ENCODE measurements around the gene OR6V1.

OR6V1 gene

GRCh38 chr7:143055754-143056153, 3.6 kb downstream of the OR6V1 start:
- POLR2A ChIA-PET, result no interaction called here
- CTCF ChIA-PET, result interaction anchor here (1.1 kb wide), 1 partner anchor 12 kb away, joined by 3 read pairs; no protein-coding TSS in a partner anchor
- no peak for TF ChIP-seq CTCF (IDR thresholded peaks at IDR 0.05; ENCODE audit: control extremely low read depth, extremely low read depth, low read depth, missing control alignments)
- no peak for DNase-seq (ENCODE audit: extremely low spot score)

GRCh38 chr7:143063741-143064140, 11.6 kb downstream of the OR6V1 start:
- TF ChIP-seq CTCF (IDR thresholded peaks at IDR 0.05; ENCODE audit: control extremely low read depth, extremely low read depth, low read depth, missing control alignments), result no peak
- POLR2A ChIA-PET, result interaction anchor here (0.6 kb wide), 1 partner anchor 361 kb away, joined by 5 read pairs; no protein-coding TSS in a partner anchor
- CTCF ChIA-PET, result interaction anchor here (1.0 kb wide), 1 partner anchor 20 kb away, joined by 4 read pairs; no protein-coding TSS in a partner anchor
- no peak for DNase-seq (ENCODE audit: extremely low spot score)

- TF ChIP-seq CTCF (IDR thresholded peaks at IDR 0.05; ENCODE audit: control extremely low read depth, extremely low read depth, low read depth, missing control alignments), result no peak
- ChIA-PET CTCF (no interaction called here), POLR2A (no interaction called here)
- DNase-seq (ENCODE audit: extremely low spot score), result no peak
Observed at GRCh38 chr7:143068446-143068845, 16.3 kb downstream of the OR6V1 start.

- ChIA-PET POLR2A (no interaction called here), CTCF (no interaction called here)
Observed at GRCh38 chr7:143069912-143070500, 17.9 kb downstream of the OR6V1 start.

GRCh38 chr7:143073556-143073955, 21.4 kb downstream of the OR6V1 start:
- ChIA-PET POLR2A (no interaction called here), CTCF (no interaction called here)
- no peak for TF ChIP-seq CTCF (IDR thresholded peaks at IDR 0.05; ENCODE audit: control extremely low read depth, extremely low read depth, low read depth, missing control alignments)
- DNase-seq (ENCODE audit: extremely low spot score), result no peak

More at GRCh38 chr7:143069912-143070500, 17.9 kb downstream of the OR6V1 start:
- DNase-seq (ENCODE audit: extremely low spot score), result no peak
- no peak for TF ChIP-seq CTCF (IDR thresholded peaks at IDR 0.05; ENCODE audit: control extremely low read depth, extremely low read depth, low read depth, missing control alignments)

- POLR2A ChIA-PET, result no interaction called here
- CTCF ChIA-PET, result no interaction called here
- no peak for TF ChIP-seq CTCF (IDR thresholded peaks at IDR 0.05; ENCODE audit: control extremely low read depth, extremely low read depth, low read depth, missing control alignments)
- no peak for DNase-seq (ENCODE audit: extremely low spot score)
Observed at GRCh38 chr7:143074141-143074540, 22.0 kb downstream of the OR6V1 start.

All from GM10248 (cell line).